B cell (primary cell): ENCODE measurements around the gene SAMD1.

Experiments
- CTCF ChIP-seq: fragments of 200-600 bp; IDR thresholded peaks from one replicate; pipeline ENCODE4 v1.8.0; 2022; ENCODE audit warnings: antibody characterized with exemption, mild to moderate bottlenecking
- EZH2 ChIP-seq: IDR thresholded peaks from 2 replicates; pipeline ENCODE4 v1.6.1; 2012; ENCODE audit warnings: borderline replicate concordance, low read depth, mild to moderate bottlenecking, moderate library complexity, low read length; ENCODE audit not compliant: insufficient read depth, poor library complexity, severe bottlenecking

GRCh38 chr19:14086098-14086497 is 4.5 kb downstream of the SAMD1 start:
- no peak for TF ChIP-seq CTCF
- no peak for TF ChIP-seq EZH2
